Neural progenitor cell (in vitro differentiated cells): Measurements from ENCODE around the gene POPDC2. TPM values are rescaled to one million over a fixed set of nuclear protein-coding genes. Genes with fewer than 3 reads are reported as not detected.

Experiments used
- DNase-seq: peaks from one replicate; pipeline ENCODE4 v3.0.0-alpha.2; 2016; ENCODE audit warnings: low spot score
- H2AFZ ChIP-seq: fragments of 200-600 bp; sonication (generic); replicated peaks from 2 replicates; pipeline ENCODE4 v1.6.1; 2016; ENCODE audit warnings: antibody characterized with exemption
- H3F3A ChIP-seq: fragments of 200-600 bp; sonication (generic); 2 replicates; pipeline ENCODE4 v1.6.1; 2016; ENCODE audit warnings: antibody characterized with exemption, low read depth
- H3K27ac ChIP-seq: fragments of 200-600 bp; sonication (generic); 2 replicates; pipeline ENCODE4 v1.5.1; 2016; ENCODE audit warnings: mild to moderate bottlenecking
- H3K27me3 ChIP-seq: fragments of 200-600 bp; sonication (generic); 2 replicates; pipeline ENCODE4 v1.6.1; 2016; ENCODE audit warnings: mild to moderate bottlenecking, moderate library complexity
- H3K36me3 ChIP-seq: fragments of 200-600 bp; sonication (generic); 2 replicates; pipeline ENCODE4 v1.5.1; 2016
- H3K4me1 ChIP-seq: fragments of 200-600 bp; sonication (generic); 2 replicates; pipeline ENCODE4 v1.6.1; 2016; ENCODE audit warnings: mixed run types
- H3K4me2 ChIP-seq: fragments of 200-600 bp; sonication (generic); 2 replicates; pipeline ENCODE4 v1.6.1; 2016
- H3K4me3 ChIP-seq: fragments of 200-600 bp; sonication (generic); 2 replicates; pipeline ENCODE4 v1.5.1; 2016
- H3K79me2 ChIP-seq: fragments of 200-600 bp; sonication (generic); 2 replicates; pipeline ENCODE4 v1.6.1; 2016; ENCODE audit warnings: low read depth
- H3K9ac ChIP-seq: fragments of 200-600 bp; sonication (generic); 2 replicates; pipeline ENCODE4 v1.6.1; 2016
- H3K9me3 ChIP-seq: fragments of 200-600 bp; sonication (generic); 2 replicates; pipeline ENCODE4 v1.5.1; 2016; ENCODE audit warnings: low read depth
- H4K20me1 ChIP-seq: fragments of 200-600 bp; sonication (generic); 2 replicates; pipeline ENCODE4 v1.6.1; 2016; ENCODE audit warnings: low read depth
- H3K27ac Mint-ChIP-seq: 3 replicates; pipeline ENCODE4 v1.8.0; 2021; ENCODE audit warnings: mixed read lengths
- H3K27me3 Mint-ChIP-seq: 2 replicates; pipeline ENCODE4 v1.8.0; 2022; ENCODE audit warnings: low read depth, mild to moderate bottlenecking, inconsistent platforms, moderate library complexity, mixed read lengths; ENCODE audit not compliant: insufficient read depth
- H3K36me3 Mint-ChIP-seq: 3 replicates; pipeline ENCODE4 v1.8.0; 2021; ENCODE audit warnings: mixed read lengths
- H3K4me1 Mint-ChIP-seq: 3 replicates; pipeline ENCODE4 v1.8.0; 2021; ENCODE audit warnings: mixed read lengths
- H3K4me3 Mint-ChIP-seq: 3 replicates; pipeline ENCODE4 v1.8.0; 2021; ENCODE audit warnings: mild to moderate bottlenecking, moderate library complexity, mixed read lengths
- H3K9me3 Mint-ChIP-seq: 3 replicates; pipeline ENCODE4 v1.8.0; 2020; ENCODE audit warnings: mixed read lengths
- EZH2 ChIP-seq: fragments of 200-600 bp; sonication (generic); IDR thresholded peaks from 2 replicates; pipeline ENCODE4 v1.6.1; 2017; ENCODE audit warnings: antibody characterized with exemption, mild to moderate bottlenecking, moderate library complexity
- EZH2phosphoT487 ChIP-seq: fragments of 200-600 bp; sonication (generic); IDR thresholded peaks from 2 replicates; pipeline ENCODE4 v1.6.1; 2017; ENCODE audit warnings: antibody characterized with exemption
- total RNA-seq: library from RNA; depleted of rRNA; stranded (reverse); fragments of >200 nt; gene quantifications from 2 replicates; pipeline ENCODE4 v1.2.3, GENCODE V29; 2015; ENCODE audit warnings: low replicate concordance
- TF ChIP-seq, protein P1 (sequence below): fragments of 200-600 bp; sonication (generic); IDR thresholded peaks from 2 replicates; pipeline ENCODE4 v1.5.1; 2017; ENCODE audit warnings: antibody characterized with exemption, mild to moderate bottlenecking

Gene POPDC2
- total RNA-seq, 1 donor from 2014 or later, result 0.95 TPM

DNA sequence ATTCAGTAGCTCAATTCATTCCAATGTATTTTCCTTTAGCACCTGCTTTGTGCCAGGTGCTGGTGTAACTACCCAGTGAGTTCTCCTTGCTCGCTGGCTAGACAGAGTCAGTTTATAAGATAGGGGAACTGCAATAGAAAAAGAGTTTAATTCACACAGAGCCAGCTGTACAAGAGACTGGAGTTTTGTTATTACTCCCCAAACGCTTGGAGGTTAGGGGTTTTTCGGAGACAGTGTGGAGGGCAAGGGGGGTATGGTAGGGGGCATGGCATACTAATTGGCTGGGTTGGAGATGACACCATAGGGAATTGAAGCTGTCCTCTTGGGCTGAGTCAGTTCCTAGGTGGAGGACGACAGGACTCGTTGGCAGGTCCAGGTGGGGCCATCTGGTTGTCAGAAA is 37.0 kb upstream of the POPDC2 start:
- H3K36me3 Mint-ChIP-seq, result no peaks in the 10 kb centered on the region
- Histone ChIP-seq H3K27me3 (no peaks in the 10 kb centered on the region), H2AFZ (no peak overlapping the region), H3K9ac (no peak overlapping the region), H3K79me2 (no peaks in the 10 kb centered on the region), H3K4me3 (no peak overlapping the region), H3F3A (no peaks in the 10 kb centered on the region), H3K4me2 (no peak overlapping the region), H3K9me3 (no peaks in the 10 kb centered on the region), H3K36me3 (no peaks in the 10 kb centered on the region), H3K4me1 (peaks cover 6% of the 10 kb centered on the region), H4K20me1 (no peaks in the 10 kb centered on the region), H3K27ac (no peak overlapping the region)
- DNase-seq, result no peak
- peaks cover 6% of the 10 kb centered on the region for H3K4me1 Mint-ChIP-seq
- peaks cover 2% of the 10 kb centered on the region for H3K27me3 Mint-ChIP-seq
- no peak overlapping the region for H3K27ac Mint-ChIP-seq
- TF ChIP-seq EZH2phosphoT487 (no peak), EZH2 (no peak)
- TF ChIP-seq, protein P1, sequence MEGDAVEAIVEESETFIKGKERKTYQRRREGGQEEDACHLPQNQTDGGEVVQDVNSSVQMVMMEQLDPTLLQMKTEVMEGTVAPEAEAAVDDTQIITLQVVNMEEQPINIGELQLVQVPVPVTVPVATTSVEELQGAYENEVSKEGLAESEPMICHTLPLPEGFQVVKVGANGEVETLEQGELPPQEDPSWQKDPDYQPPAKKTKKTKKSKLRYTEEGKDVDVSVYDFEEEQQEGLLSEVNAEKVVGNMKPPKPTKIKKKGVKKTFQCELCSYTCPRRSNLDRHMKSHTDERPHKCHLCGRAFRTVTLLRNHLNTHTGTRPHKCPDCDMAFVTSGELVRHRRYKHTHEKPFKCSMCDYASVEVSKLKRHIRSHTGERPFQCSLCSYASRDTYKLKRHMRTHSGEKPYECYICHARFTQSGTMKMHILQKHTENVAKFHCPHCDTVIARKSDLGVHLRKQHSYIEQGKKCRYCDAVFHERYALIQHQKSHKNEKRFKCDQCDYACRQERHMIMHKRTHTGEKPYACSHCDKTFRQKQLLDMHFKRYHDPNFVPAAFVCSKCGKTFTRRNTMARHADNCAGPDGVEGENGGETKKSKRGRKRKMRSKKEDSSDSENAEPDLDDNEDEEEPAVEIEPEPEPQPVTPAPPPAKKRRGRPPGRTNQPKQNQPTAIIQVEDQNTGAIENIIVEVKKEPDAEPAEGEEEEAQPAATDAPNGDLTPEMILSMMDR, result no peak
- peaks cover 5% of the 10 kb centered on the region for H3K9me3 Mint-ChIP-seq
- no peak overlapping the region for H3K4me3 Mint-ChIP-seq

- no peaks in the 10 kb centered on the region for H3K27me3 ChIP-seq
- no peaks in the 10 kb centered on the region for H3K4me1 ChIP-seq
- H3K4me1 Mint-ChIP-seq, result no peaks in the 10 kb centered on the region
- no peaks in the 10 kb centered on the region for H3K36me3 ChIP-seq
- H3K9ac ChIP-seq, result no peak overlapping the region
- H3K79me2 ChIP-seq, result no peaks in the 10 kb centered on the region
- DNase-seq, result no peak
- H3K4me3 ChIP-seq, result no peak overlapping the region
- no peak overlapping the region for H3K27ac ChIP-seq
- no peak overlapping the region for H3K4me3 Mint-ChIP-seq
- peaks cover 2% of the 10 kb centered on the region for H3K27me3 Mint-ChIP-seq
- H3K36me3 Mint-ChIP-seq, result no peaks in the 10 kb centered on the region
- no peaks in the 10 kb centered on the region for H3K9me3 ChIP-seq
- no peak overlapping the region for H3K4me2 ChIP-seq
- H3K27ac Mint-ChIP-seq, result no peak overlapping the region
- H4K20me1 ChIP-seq, result no peaks in the 10 kb centered on the region
- H2AFZ ChIP-seq, result peak overlapping the region; percentile 68
- H3F3A ChIP-seq, result no peaks in the 10 kb centered on the region
- TF ChIP-seq EZH2phosphoT487, result no peak
- TF ChIP-seq, protein P1, result no peak
- no peak for TF ChIP-seq EZH2
- no peaks in the 10 kb centered on the region for H3K9me3 Mint-ChIP-seq
Observed at GRCh38 chr3:119695480-119695879, 35.1 kb upstream of the POPDC2 start.

DNA sequence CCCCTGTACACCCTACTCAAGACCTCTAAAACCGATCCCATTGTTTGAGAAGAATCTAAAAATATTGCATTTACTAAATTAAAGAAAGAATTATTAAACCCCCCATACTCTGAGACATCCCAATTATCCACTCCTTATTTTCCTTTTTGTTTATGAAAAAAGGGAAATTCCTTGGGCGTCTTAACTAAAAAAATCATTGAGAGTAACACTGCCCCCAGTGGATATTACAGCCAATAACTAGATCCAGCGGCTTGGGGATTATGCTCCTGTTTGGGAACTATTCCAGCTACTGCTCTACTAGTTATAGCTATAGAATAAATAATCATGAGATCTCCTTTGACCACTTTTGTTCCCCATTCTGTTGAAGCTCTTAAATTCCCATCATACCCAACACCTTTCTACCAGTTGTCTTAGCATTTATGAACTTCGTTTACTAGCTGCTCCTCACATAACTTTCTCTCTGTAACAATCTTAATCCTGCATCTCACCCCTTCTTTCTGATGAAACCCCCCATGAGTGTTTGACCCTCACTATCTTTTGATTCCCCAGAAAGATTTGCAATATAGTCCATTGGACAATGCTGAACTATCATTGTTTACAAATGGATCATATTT is 29.8 kb upstream of the POPDC2 start:
- H3K4me3 Mint-ChIP-seq, result no peak overlapping the region
- H3K4me1 Mint-ChIP-seq, result no peaks in the 10 kb centered on the region
- H3K36me3 Mint-ChIP-seq, result peaks cover 2% of the 10 kb centered on the region
- Histone ChIP-seq H3K4me1 (no peaks in the 10 kb centered on the region), H3K9ac (no peak overlapping the region), H3K27ac (no peak overlapping the region), H3K36me3 (no peaks in the 10 kb centered on the region), H3K79me2 (no peaks in the 10 kb centered on the region), H3K9me3 (no peaks in the 10 kb centered on the region), H4K20me1 (no peaks in the 10 kb centered on the region), H3K4me2 (no peak overlapping the region), H3F3A (no peaks in the 10 kb centered on the region), H3K4me3 (no peak overlapping the region), H2AFZ (peak overlapping the region; percentile 15), H3K27me3 (no peaks in the 10 kb centered on the region)
- TF ChIP-seq, protein P1, result peak; percentile 75
- TF ChIP-seq EZH2phosphoT487, result no peak
- H3K27ac Mint-ChIP-seq, result no peak overlapping the region
- H3K27me3 Mint-ChIP-seq, result peaks cover 3% of the 10 kb centered on the region
- peak; percentile 43 for DNase-seq
- H3K9me3 Mint-ChIP-seq, result peaks cover 4% of the 10 kb centered on the region
